Measurements from ENCODE around the gene MAP3K1.

The MAP3K1 gene

GRCh38 chr5:56845277-56845676, 29.9 kb downstream of the MAP3K1 start:
- DNase-seq, result no peak

- DNase-seq, result no peak
Observed at GRCh38 chr5:56845904-56846480, 30.6 kb downstream of the MAP3K1 start.

GRCh38 chr5:56848206-56848605, 32.9 kb downstream of the MAP3K1 start:
- no peak for DNase-seq

- DNase-seq, result no peak
Observed at GRCh38 chr5:56849671-56850070, 34.3 kb downstream of the MAP3K1 start.

- DNase-seq, result no peak
Observed at GRCh38 chr5:56850423-56850822, 35.1 kb downstream of the MAP3K1 start.

- DNase-seq, result no peak
Observed at GRCh38 chr5:56851258-56851941, 36.1 kb downstream of the MAP3K1 start.

- no peak for DNase-seq
Observed at GRCh38 chr5:56852228-56853000, 37.1 kb downstream of the MAP3K1 start.

- no peak for DNase-seq
Observed at GRCh38 chr5:56853698-56854097, 38.3 kb downstream of the MAP3K1 start.

- no peak for DNase-seq
Observed at GRCh38 chr5:56854920-56855319, 39.6 kb downstream of the MAP3K1 start.

- DNase-seq, result no peak
Observed at GRCh38 chr5:56856541-56857178, 41.3 kb downstream of the MAP3K1 start.

GRCh38 chr5:56858777-56859442, 43.6 kb downstream of the MAP3K1 start:
- DNase-seq, result no peak

GRCh38 chr5:56861893-56862485, 46.6 kb downstream of the MAP3K1 start:
- no peak for DNase-seq

GRCh38 chr5:56862909-56863308, 47.6 kb downstream of the MAP3K1 start:
- DNase-seq, result no peak

- DNase-seq, result no peak
Observed at GRCh38 chr5:56871777-56872176, 56.4 kb downstream of the MAP3K1 start.

- no peak for DNase-seq
Observed at GRCh38 chr5:56873056-56873455, 57.7 kb downstream of the MAP3K1 start.

- no peak for DNase-seq
Observed at GRCh38 chr5:56876327-56876726, 61.0 kb downstream of the MAP3K1 start.

- DNase-seq, result no peak
Observed at GRCh38 chr5:56881571-56881970, 66.2 kb downstream of the MAP3K1 start.

- DNase-seq, result no peak
Observed at GRCh38 chr5:56893251-56893951, 78.1 kb downstream of the MAP3K1 start.

GRCh38 chr5:56896763-56897162, 81.4 kb downstream of the MAP3K1 start:
- no peak for DNase-seq

GRCh38 chr5:56898213-56898612, 82.9 kb downstream of the MAP3K1 start:
- DNase-seq, result no peak
